Natural killer cell (primary cell): ENCODE results near the gene USP24. TPM values are rescaled to one million over a fixed set of nuclear protein-coding genes. Genes with fewer than 3 reads are reported as not detected.

Experiments
- ATAC-seq, 3 donors: fragments of 150-1000 bp in 2 of 3; fragments of 200-7000 bp in 1 of 3; cut with Tn5 transposase; 1 replicate in 1 of 3; 2 replicates in 2 of 3; pipeline ENCODE4 v1.10.0; 2021; ENCODE audit warnings: mild to moderate bottlenecking in 2 of 3, moderate library complexity in 2 of 3
- DNase-seq, 2 donors: peaks; one replicate each; pipeline versions ENCODE4 v3.0.0 to v3.0.0-alpha.2; 2013 to 2021; ENCODE audit warnings: mixed read lengths in 1 of 2
- H3K27ac ChIP-seq: one replicate; pipeline ENCODE4 v1.5.1; 2013; ENCODE audit warnings: mild to moderate bottlenecking, low read length
- H3K27me3 ChIP-seq: one replicate; pipeline ENCODE4 v1.6.1; 2013; ENCODE audit warnings: low read length; ENCODE audit not compliant: control insufficient read depth, insufficient read depth
- H3K36me3 ChIP-seq: one replicate; pipeline ENCODE4 v1.6.1; 2013; ENCODE audit warnings: low read length; ENCODE audit not compliant: control insufficient read depth, insufficient read depth
- H3K4me1 ChIP-seq: one replicate; pipeline ENCODE4 v1.6.1; 2013; ENCODE audit warnings: low read length; ENCODE audit not compliant: control insufficient read depth, insufficient read depth
- H3K4me3 ChIP-seq: one replicate; pipeline ENCODE4 v1.5.1; 2013; ENCODE audit warnings: low read length
- H3K9me3 ChIP-seq: one replicate; pipeline ENCODE4 v1.6.1; 2013; ENCODE audit warnings: low read length; ENCODE audit not compliant: control insufficient read depth, insufficient read depth
- H3K27ac Mint-ChIP-seq, 2 donors: one replicate each; pipeline ENCODE4 v1.8.0; 2022; ENCODE audit warnings: mild to moderate bottlenecking in 2 of 2, mixed read lengths in 2 of 2, moderate library complexity in 1 of 2
- H3K27me3 Mint-ChIP-seq, 2 donors: one replicate each; pipeline ENCODE4 v1.8.0; 2022; ENCODE audit warnings: low read depth in 2 of 2, mixed read lengths in 2 of 2
- H3K36me3 Mint-ChIP-seq: one replicate; pipeline ENCODE4 v1.8.0; 2022; ENCODE audit warnings: mixed read lengths
- H3K4me1 Mint-ChIP-seq, 2 donors: one replicate each; pipeline ENCODE4 v1.8.0; 2022; ENCODE audit warnings: mixed read lengths in 2 of 2
- H3K4me3 Mint-ChIP-seq: one replicate; pipeline ENCODE4 v1.8.0; 2022; ENCODE audit warnings: mild to moderate bottlenecking, moderate library complexity, mixed read lengths
- H3K9me3 Mint-ChIP-seq, 2 donors: one replicate each; pipeline ENCODE4 v1.8.0; 2022; ENCODE audit warnings: mixed read lengths in 2 of 2
- CTCF ChIP-seq: fragments of 200-600 bp; IDR thresholded peaks from one replicate; pipeline ENCODE4 v1.8.0; 2022; ENCODE audit warnings: antibody characterized with exemption
- WGBS: methylation state at CpG from one replicate; pipeline ENCODE4 v1.1.7; 2013; ENCODE audit warnings: missing lambda C conversion rate; ENCODE audit not compliant: insufficient coverage; 5-methylcytosine and 5-hydroxymethylcytosine counted together
- intact Hi-C: fragments of 100-400 bp; cut with micrococcal nuclease; formaldehyde crosslinking; loops from one replicate; pipeline ENCODE4 v1.14.2; 2022
- total RNA-seq, 4 donors: library from RNA; stranded (reverse); fragments of 120-200 nt in 1 of 4; gene quantifications; one replicate each; pipeline versions ENCODE4 v1.2.3 to v1.2.4, GENCODE V29; 2013 to 2022

Gene USP24
- total RNA-seq, 3 donors from 2014 or later (not counting 1 experiment from before 2014, with no cell fraction given) = 155 TPM

GRCh38 chr1:55214212-55214933, 791 bp downstream of the USP24 start:
- H3K27me3 ChIP-seq = no peaks in the 10 kb centered on the region
- under 1% methylated on average over 46 of the region's 46 CpGs for WGBS
- H3K4me3 ChIP-seq = peak overlapping the region; percentile 76
- Mint-ChIP-seq H3K9me3 (no peaks in the 10 kb centered on the region), H3K4me3 (peak overlapping the region; percentile 95), H3K36me3 (no peaks in the 10 kb centered on the region), H3K27ac (peak overlapping the region; percentile 91 to 99), H3K4me1 (peaks cover 79% of the 10 kb centered on the region in 2 donors), H3K27me3 (no peaks in the 10 kb centered on the region)
- ATAC-seq = no peak
- H3K27ac ChIP-seq = peak overlapping the region; percentile 84
- H3K36me3 ChIP-seq = no peaks in the 10 kb centered on the region
- no peaks in the 10 kb centered on the region for H3K9me3 ChIP-seq
- peak; percentile 27 to 57 for DNase-seq
- intact Hi-C loops = loop anchor here (2.0 kb wide), 2 partner anchors 26 to 74 kb away; no protein-coding TSS in a partner anchor
- no peak for TF ChIP-seq CTCF
- H3K4me1 ChIP-seq = peaks cover 34% of the 10 kb centered on the region

GRCh38 chr1:55213885-55214211, 1.3 kb downstream of the USP24 start:
- peak in 1 of 3 donors; percentile 10 for ATAC-seq

GRCh38 chr1:55213151-55213884, 1.8 kb downstream of the USP24 start:
- H3K4me1 Mint-ChIP-seq = peaks cover 81% of the 10 kb centered on the region in 2 donors
- H3K27me3 Mint-ChIP-seq = no peaks in the 10 kb centered on the region
- ATAC-seq = no peak
- H3K4me3 ChIP-seq = peak overlapping the region; percentile 76
- peak overlapping the region; percentile 84 for H3K27ac ChIP-seq
- H3K4me3 Mint-ChIP-seq = peak overlapping the region; percentile 95
- H3K27me3 ChIP-seq = no peaks in the 10 kb centered on the region
- 17% methylated on average over 10 of the region's 10 CpGs for WGBS
- H3K36me3 ChIP-seq = no peaks in the 10 kb centered on the region
- no peaks in the 10 kb centered on the region for H3K9me3 Mint-ChIP-seq
- H3K36me3 Mint-ChIP-seq = no peaks in the 10 kb centered on the region
- TF ChIP-seq CTCF = no peak
- no peaks in the 10 kb centered on the region for H3K9me3 ChIP-seq
- peaks cover 34% of the 10 kb centered on the region for H3K4me1 ChIP-seq
- peak overlapping the region; percentile 91 to 99 for H3K27ac Mint-ChIP-seq
- intact Hi-C loops = no loop called here
- peak in 1 of 2 donors; percentile 54 for DNase-seq

More at GRCh38 chr1:55213885-55214211, 1.3 kb downstream of the USP24 start:
- peaks cover 34% of the 10 kb centered on the region for H3K4me1 ChIP-seq
- intact Hi-C loops = loop anchor here (2.0 kb wide), 2 partner anchors 25 to 73 kb away; no protein-coding TSS in a partner anchor
- 5% methylated on average over 7 of the region's 7 CpGs for WGBS
- Mint-ChIP-seq H3K27me3 (no peaks in the 10 kb centered on the region), H3K27ac (peak overlapping the region; percentile 91 to 99), H3K36me3 (no peaks in the 10 kb centered on the region), H3K4me3 (peak overlapping the region; percentile 95), H3K9me3 (no peaks in the 10 kb centered on the region), H3K4me1 (peaks cover 83% of the 10 kb centered on the region in 2 donors)
- no peaks in the 10 kb centered on the region for H3K36me3 ChIP-seq
- TF ChIP-seq CTCF = no peak
- no peak for DNase-seq
- H3K4me3 ChIP-seq = peak overlapping the region; percentile 76
- H3K9me3 ChIP-seq = no peaks in the 10 kb centered on the region
- H3K27me3 ChIP-seq = no peaks in the 10 kb centered on the region
- peak overlapping the region; percentile 84 for H3K27ac ChIP-seq
